GM12878 (cell line): ENCODE results near the gene LDLRAD4. TPM values are rescaled to one million over a fixed set of nuclear protein-coding genes. Genes with fewer than 3 reads are reported as not detected.

ENCODE experiments used
- BACH1 ChIP-seq: fragments of 450-650 bp; IDR thresholded peaks from 2 replicates; pipeline ENCODE4 v1.6.1; 2017; ENCODE audit warnings: mild to moderate bottlenecking, borderline replicate concordance
- CBX5 ChIP-seq: sonication (generic); IDR thresholded peaks from 2 replicates; pipeline ENCODE4 v1.6.1; 2016; ENCODE audit warnings: low read depth, moderate library complexity, mild to moderate bottlenecking, inconsistent platforms
- CREB1 ChIP-seq: IDR thresholded peaks from 2 replicates; pipeline ENCODE4 v1.6.1; 2012; ENCODE audit warnings: low read depth, mild to moderate bottlenecking, inconsistent platforms
- EP300 ChIP-seq, 2 experiments: fragments of 150-350 bp in 1 of 2; IDR thresholded peaks; 2 replicates each; pipeline ENCODE4 v1.6.1; 2011 to 2012; ENCODE audit warnings: low read depth in 2 of 2, low read length in 2 of 2, borderline replicate concordance in 1 of 2, improper control_type of control experiment in 1 of 2, inconsistent platforms in 1 of 2; ENCODE audit not compliant: control insufficient read depth in 1 of 2
- MTA3 ChIP-seq: IDR thresholded peaks from 2 replicates; pipeline ENCODE4 v1.6.1; 2012; ENCODE audit warnings: low read length, inconsistent platforms, borderline replicate concordance
- NR2F1 ChIP-seq: fragments of 450-650 bp; conservative IDR thresholded peaks from 2 replicates; pipeline ENCODE4 v1.6.1; 2017; ENCODE audit warnings: mild to moderate bottlenecking
- NRF1 ChIP-seq: conservative IDR thresholded peaks from 2 replicates; pipeline ENCODE4 v1.6.1; 2011; ENCODE audit warnings: mild to moderate bottlenecking, low read depth, low read length, improper control_type of control experiment
- RAD21 ChIP-seq: IDR thresholded peaks from 2 replicates; pipeline ENCODE4 v1.6.1; 2011; ENCODE audit warnings: mild to moderate bottlenecking, low read depth, low read length, moderate library complexity; ENCODE audit not compliant: insufficient read depth
- RAD51 ChIP-seq: fragments of 450-650 bp; IDR thresholded peaks from 2 replicates; pipeline ENCODE4 v1.6.1; 2016; ENCODE audit warnings: moderate library complexity, mild to moderate bottlenecking, inconsistent platforms
- RELB ChIP-seq: fragments of 450-650 bp; IDR thresholded peaks from 2 replicates; pipeline ENCODE4 v1.6.1; 2017; ENCODE audit warnings: low read depth, mild to moderate bottlenecking, moderate library complexity
- REST ChIP-seq: IDR thresholded peaks from 2 replicates; pipeline ENCODE4 v1.6.1; 2012; ENCODE audit warnings: mild to moderate bottlenecking, low read depth, low read length
- polyA plus RNA-seq, 11 experiments: library from polyadenylated mRNA; depleted of rRNA in 4 of 11; unstranded in 6 of 11; stranded (reverse) in 5 of 11; fragments of >200 nt; fragmentation: Nextera tagmentation in 4 of 11; fragmentation: Illumina TruSeq in 1 of 11; extraction: Ambion mirVana in 4 of 11; extraction: Trizol in 1 of 11; gene quantifications; 1 replicate in 1 of 11; 2 replicates in 10 of 11; pipeline versions ENCODE4 v1.2.1 to v1.2.3, GENCODE V29; 2011 to 2016; ENCODE audit warnings: inconsistent platforms in 2 of 11, missing spikeins in 2 of 11, low read depth in 1 of 11
- total RNA-seq, 4 experiments: library from RNA; depleted of rRNA in 3 of 4; stranded (reverse); fragments of >200 nt in 3 of 4; fragmentation: Illumina TruSeq in 1 of 4; extraction: Trizol in 1 of 4; gene quantifications; 2 replicates each; pipeline versions ENCODE4 v1.2.1 to v1.2.3, GENCODE V29; 2013 to 2021

The LDLRAD4 gene
- total and polyA plus RNA-seq, 10 of the 15 experiments (the other 5 are each of a cell fraction or from before 2014, with no cell fraction given): 2.7 to 16.8 (median 11.2) TPM

- no peak for TF ChIP-seq NRF1
- no peak for TF ChIP-seq NR2F1
- no peak for TF ChIP-seq EP300 (IDR thresholded peaks at IDR 0.05; ENCODE audit: borderline replicate concordance in 1 of 2, control insufficient read depth in 1 of 2, low read depth in 2 of 2, low read length in 2 of 2)
- TF ChIP-seq BACH1: no peak
- no peak for TF ChIP-seq CBX5
- TF ChIP-seq RAD21: no peak
- TF ChIP-seq REST: no peak
- no peak for TF ChIP-seq CREB1
- no peak for TF ChIP-seq RELB
- no peak for TF ChIP-seq RAD51
- no peak for TF ChIP-seq MTA3
These were observed 83.5 kb downstream of the LDLRAD4 start (continued) for GRCh38 chr18:13302040-13302439.
